Activated CD8-positive, alpha-beta memory T cell treated with anti-CD3 and anti-CD28 coated beads, Interleukin-2, amount 50 U/mL, for 24 hours (primary cell): ENCODE results near the gene NPB.

Experiments used
- DNase-seq: peaks from one replicate; pipeline ENCODE4 v3.0.0-alpha.2; 2020; ENCODE audit errors: extremely low read depth

Gene NPB

GRCh38 chr17:81898885-81899284, 3.2 kb upstream of the NPB start:
- DNase-seq = no peak

GRCh38 chr17:81899514-81900166, 2.4 kb upstream of the NPB start:
- no peak for DNase-seq

GRCh38 chr17:81900181-81900820, 1.7 kb upstream of the NPB start:
- DNase-seq = no peak

GRCh38 chr17:81901167-81902022, 643 bp upstream of the NPB start:
- DNase-seq = no peak

GRCh38 chr17:81902653-81903414, 796 bp downstream of the NPB start:
- DNase-seq = no peak

GRCh38 chr17:81903415-81903831, 1.4 kb downstream of the NPB start:
- DNase-seq = no peak

GRCh38 chr17:81903896-81904599, 2.0 kb downstream of the NPB start:
- DNase-seq = no peak

GRCh38 chr17:81904600-81905423, 2.8 kb downstream of the NPB start:
- no peak for DNase-seq

- no peak for DNase-seq
Measured at GRCh38 chr17:81905424-81905875, 3.4 kb downstream of the NPB start.

- DNase-seq = no peak
Measured at GRCh38 chr17:81905993-81906392, 4.0 kb downstream of the NPB start.

GRCh38 chr17:81906476-81907218, 4.6 kb downstream of the NPB start:
- no peak for DNase-seq

GRCh38 chr17:81907219-81908145, 5.4 kb downstream of the NPB start:
- no peak for DNase-seq

- no peak for DNase-seq
Measured at GRCh38 chr17:81908793-81909192, 6.8 kb downstream of the NPB start.

- no peak for DNase-seq
Measured at GRCh38 chr17:81909231-81909630, 7.2 kb downstream of the NPB start.

- no peak for DNase-seq
Measured at GRCh38 chr17:81909966-81910839, 8.2 kb downstream of the NPB start.

- no peak for DNase-seq
Measured at GRCh38 chr17:81910840-81911276, 8.8 kb downstream of the NPB start.

- DNase-seq = peak; percentile 76
Measured at GRCh38 chr17:81911277-81911961, 9.4 kb downstream of the NPB start, which contains the start of gene PCYT2. PCYT2 (minus strand) TSS chr17:81911399; CDS start chr17:81911355, 44 bp downstream.
